RWPE1 (cell line): ENCODE results near the gene MYPN.

ENCODE experiments used
- CTCF ChIA-PET: fragments of 350-600 bp; sonication (Branson Sonifier 250); formaldehyde crosslinking; extraction: SDS; loops from one replicate; lab custom pipeline; 2021; lab: Yijun Ruan, JAX
- POLR2A ChIA-PET: fragments of 400-600 bp; formaldehyde crosslinking; extraction: SDS; loops from one replicate; lab custom pipeline; 2020; ENCODE audit warnings: antibody characterized with exemption; ENCODE audit not compliant: low non-redundant PET; lab: Yijun Ruan, JAX
- DNase-seq: peaks from one replicate; pipeline ENCODE4 v3.0.0; 2012; ENCODE audit warnings: low spot score
- H3K27ac ChIP-seq: fragments of 450-650 bp; 2 replicates; pipeline ENCODE4 v1.5.1; 2017
- TF ChIP-seq, protein P1 (sequence below): fragments of 450-650 bp; conservative IDR thresholded peaks from 2 replicates; pipeline ENCODE4 v1.5.1; 2017; ENCODE audit warnings: low read depth, mild to moderate bottlenecking

Gene MYPN

DNA sequence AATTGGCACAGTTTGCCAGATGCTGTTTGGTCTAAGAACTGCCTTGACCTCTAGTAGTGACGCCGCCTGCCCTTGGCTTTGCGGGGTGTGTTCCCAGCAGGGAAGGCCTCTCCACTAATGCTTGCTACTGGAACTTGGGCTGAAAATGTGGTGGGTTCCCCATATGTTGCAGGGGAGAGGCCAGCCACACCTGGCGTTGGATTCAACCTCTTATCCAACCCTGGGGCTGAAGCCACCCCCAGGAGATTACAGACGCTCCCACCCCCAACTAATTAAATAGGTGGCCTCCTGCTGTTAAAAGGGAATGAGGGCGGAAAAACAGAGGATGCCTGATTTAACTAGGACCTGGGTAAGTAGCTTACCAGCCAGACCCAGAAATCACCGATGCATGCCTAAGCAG lies 141.9 kb downstream of the MYPN start:
- POLR2A ChIA-PET = no interaction called here

DNA sequence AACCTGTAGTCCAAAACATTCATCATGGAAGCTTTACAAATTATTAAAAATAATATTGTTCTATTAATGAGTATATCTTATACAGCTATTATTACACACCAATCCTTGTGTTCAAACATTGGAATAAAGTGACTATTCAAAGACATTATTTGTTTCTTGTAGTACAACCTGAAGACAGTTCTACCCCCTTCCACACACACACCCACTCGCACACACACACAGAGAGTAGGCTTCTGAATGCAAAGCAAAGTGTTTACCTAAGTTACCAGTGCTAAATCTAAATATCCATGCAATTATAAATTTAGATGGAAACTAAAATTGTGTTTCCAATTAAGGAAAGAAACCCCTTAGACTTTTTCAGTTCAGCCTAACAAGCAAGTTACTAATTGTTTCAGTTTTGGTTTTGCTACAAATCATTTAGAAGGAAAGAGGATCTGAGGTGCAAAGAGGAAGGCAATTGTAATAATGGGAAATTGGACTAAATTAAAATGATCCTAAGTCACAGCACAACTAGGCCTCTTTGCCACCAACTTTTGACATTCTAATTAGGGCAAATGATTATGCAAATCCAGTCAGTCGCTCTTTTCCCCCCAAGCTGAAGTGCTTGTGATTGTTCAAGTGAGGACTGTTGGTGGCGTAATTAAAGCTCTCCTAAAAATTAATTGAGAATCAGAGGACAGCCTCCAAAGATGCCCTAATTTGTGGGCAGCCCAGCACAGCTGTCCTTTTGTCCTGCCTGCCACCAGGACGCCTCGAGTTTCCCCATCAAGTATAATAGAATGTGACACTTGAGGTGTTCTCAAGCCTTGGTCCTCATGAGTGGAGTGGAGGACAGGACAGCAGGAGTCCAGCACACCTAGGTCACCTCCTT lies 142.6 kb downstream of the MYPN start:
- ChIA-PET CTCF (no interaction called here), POLR2A (no interaction called here)
- no peak overlapping the region for H3K27ac ChIP-seq
- TF ChIP-seq, protein P1, sequence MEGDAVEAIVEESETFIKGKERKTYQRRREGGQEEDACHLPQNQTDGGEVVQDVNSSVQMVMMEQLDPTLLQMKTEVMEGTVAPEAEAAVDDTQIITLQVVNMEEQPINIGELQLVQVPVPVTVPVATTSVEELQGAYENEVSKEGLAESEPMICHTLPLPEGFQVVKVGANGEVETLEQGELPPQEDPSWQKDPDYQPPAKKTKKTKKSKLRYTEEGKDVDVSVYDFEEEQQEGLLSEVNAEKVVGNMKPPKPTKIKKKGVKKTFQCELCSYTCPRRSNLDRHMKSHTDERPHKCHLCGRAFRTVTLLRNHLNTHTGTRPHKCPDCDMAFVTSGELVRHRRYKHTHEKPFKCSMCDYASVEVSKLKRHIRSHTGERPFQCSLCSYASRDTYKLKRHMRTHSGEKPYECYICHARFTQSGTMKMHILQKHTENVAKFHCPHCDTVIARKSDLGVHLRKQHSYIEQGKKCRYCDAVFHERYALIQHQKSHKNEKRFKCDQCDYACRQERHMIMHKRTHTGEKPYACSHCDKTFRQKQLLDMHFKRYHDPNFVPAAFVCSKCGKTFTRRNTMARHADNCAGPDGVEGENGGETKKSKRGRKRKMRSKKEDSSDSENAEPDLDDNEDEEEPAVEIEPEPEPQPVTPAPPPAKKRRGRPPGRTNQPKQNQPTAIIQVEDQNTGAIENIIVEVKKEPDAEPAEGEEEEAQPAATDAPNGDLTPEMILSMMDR = no peak
- DNase-seq = no peak

More for the DNA sequence above, 141.9 kb downstream of the MYPN start:
- TF ChIP-seq, protein P1 = no peak
- DNase-seq = no peak
- H3K27ac ChIP-seq = no peak overlapping the region
- CTCF ChIA-PET = interaction anchor here (0.6 kb wide), 1 partner anchor 156 kb away, joined by 3 read pairs; the partner anchor contains the start of gene RUFY2

DNA sequence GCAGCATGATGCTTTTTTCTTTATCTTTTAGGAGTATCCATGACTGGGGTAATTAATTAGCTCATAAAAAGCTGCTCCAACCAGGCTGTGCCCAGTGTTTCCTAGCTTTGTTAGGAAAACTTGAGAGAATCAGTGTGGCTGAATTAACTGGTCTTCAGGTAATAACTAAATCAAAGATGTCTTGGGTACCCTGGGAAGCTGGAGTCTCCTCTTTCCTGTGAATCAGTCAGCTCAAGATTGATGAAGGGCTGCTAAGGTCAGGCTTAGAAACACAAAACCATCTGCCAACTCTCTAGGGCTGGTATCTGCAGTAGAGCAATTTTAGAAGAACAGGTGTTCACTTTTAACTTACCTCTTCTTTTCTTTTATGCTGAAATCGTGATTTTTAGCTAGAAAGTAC lies 144.1 kb downstream of the MYPN start:
- no peak for DNase-seq
- CTCF ChIA-PET = interaction anchor here (0.6 kb wide), 1 partner anchor 627 kb away, joined by 3 read pairs; no protein-coding TSS in a partner anchor
- POLR2A ChIA-PET = no interaction called here
- no peak overlapping the region for H3K27ac ChIP-seq
- TF ChIP-seq, protein P1 = no peak

DNA sequence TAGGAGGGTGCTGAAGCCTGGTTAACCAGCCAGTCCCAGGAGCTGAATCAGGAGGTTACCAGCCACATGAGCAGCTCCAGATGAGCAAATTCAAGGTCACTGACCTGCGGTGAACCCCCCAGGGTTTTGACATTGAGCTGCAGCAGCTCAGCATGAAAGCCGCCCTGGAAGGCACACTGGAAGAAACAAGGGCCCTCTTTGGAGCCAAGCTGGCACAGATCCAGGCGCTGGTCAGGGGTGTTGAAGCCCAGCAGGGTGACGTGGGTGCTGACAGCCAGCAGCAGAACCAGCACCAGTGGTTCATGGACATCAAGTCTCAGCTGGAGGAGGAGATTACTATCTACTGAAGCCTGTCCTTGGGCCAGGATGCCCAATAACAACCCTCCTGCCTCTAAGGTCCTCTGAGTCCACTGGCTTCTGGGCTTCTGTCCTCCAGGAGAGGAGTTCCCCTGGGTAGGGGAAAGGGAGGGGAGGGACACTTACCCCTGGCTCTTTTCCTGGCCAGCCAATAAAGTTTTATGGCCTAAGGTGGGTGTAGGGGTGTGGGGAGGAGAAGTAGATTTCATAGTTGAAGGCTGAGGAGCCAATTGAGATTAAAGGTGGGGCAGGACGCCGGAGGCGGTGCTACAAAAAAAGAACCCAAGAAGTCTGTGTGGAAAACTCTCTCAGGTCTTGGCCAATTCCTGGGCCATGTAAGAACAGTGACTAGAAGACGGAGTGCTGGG lies 152.0 kb downstream of the MYPN start:
- ChIA-PET CTCF (interaction anchor here (0.8 to 1.1 kb wide), 2 partner anchors 31 to 49 kb away, joined by 3 read pairs; no protein-coding TSS in a partner anchor), POLR2A (no interaction called here)
- no peak for DNase-seq
- TF ChIP-seq, protein P1 = no peak
- H3K27ac ChIP-seq = no peak overlapping the region
